GM23338 (cell line): ENCODE results near the gene CNPY4. TPM values are rescaled to one million over a fixed set of nuclear protein-coding genes. Genes with fewer than 3 reads are reported as not detected.

Experiments used
- ATAC-seq: fragments of 200-7000 bp; cut with Tn5 transposase; 3 replicates; pipeline ENCODE4 v1.9.1; 2020
- DNase-seq: peaks from one replicate; pipeline ENCODE4 v3.0.0-alpha.2; 2015; ENCODE audit warnings: low spot score
- H2AFZ ChIP-seq: fragments of 200-600 bp; sonication (generic); 2 replicates; pipeline ENCODE4 v1.8.0; 2016; ENCODE audit warnings: antibody characterized with exemption, mild to moderate bottlenecking, moderate library complexity
- H3F3A ChIP-seq: fragments of 200-600 bp; sonication (generic); replicated peaks from 2 replicates; pipeline ENCODE4 v1.8.0; 2017; ENCODE audit warnings: antibody characterized with exemption, mixed run types, low read depth
- H3K27ac ChIP-seq: fragments of 200-600 bp; sonication (generic); 2 replicates; pipeline ENCODE4 v1.6.1; 2016; ENCODE audit warnings: low read depth
- H3K27me3 ChIP-seq: fragments of 200-600 bp; sonication (generic); 2 replicates; pipeline ENCODE4 v1.8.0; 2016; ENCODE audit warnings: mild to moderate bottlenecking, mixed run types, moderate library complexity; ENCODE audit not compliant: insufficient read depth
- H3K36me3 ChIP-seq: fragments of 200-600 bp; sonication (generic); 2 replicates; pipeline ENCODE4 v1.8.0; 2016; ENCODE audit warnings: mild to moderate bottlenecking; ENCODE audit not compliant: insufficient read depth
- H3K4me1 ChIP-seq: fragments of 200-600 bp; sonication (generic); 2 replicates; pipeline ENCODE4 v1.8.0; 2016; ENCODE audit warnings: mild to moderate bottlenecking, moderate library complexity; ENCODE audit not compliant: insufficient read depth
- H3K4me2 ChIP-seq: fragments of 200-600 bp; sonication (generic); 2 replicates; pipeline ENCODE4 v1.7.1; 2017; ENCODE audit warnings: mixed run types
- H3K4me3 ChIP-seq: fragments of 200-600 bp; sonication (generic); 2 replicates; pipeline ENCODE4 v1.6.1; 2016; ENCODE audit warnings: mixed run types
- H3K79me2 ChIP-seq: fragments of 200-600 bp; sonication (generic); replicated peaks from 2 replicates; pipeline ENCODE4 v1.8.0; 2017; ENCODE audit warnings: mild to moderate bottlenecking; ENCODE audit not compliant: insufficient read depth
- H3K9me2 ChIP-seq: fragments of 200-600 bp; sonication (generic); 2 replicates; pipeline ENCODE4 v1.8.0; 2017; ENCODE audit not compliant: insufficient read depth
- H4K20me1 ChIP-seq: fragments of 200-600 bp; sonication (generic); replicated peaks from 2 replicates; pipeline ENCODE4 v1.8.0; 2017; ENCODE audit warnings: mild to moderate bottlenecking; ENCODE audit not compliant: insufficient read depth
- H3K27ac Mint-ChIP-seq: 2 replicates; pipeline ENCODE4 v1.8.0; 2020; ENCODE audit warnings: inconsistent platforms, mild to moderate bottlenecking, moderate library complexity, mixed read lengths
- H3K27me3 Mint-ChIP-seq: 3 replicates; pipeline ENCODE4 v1.8.0; 2022; ENCODE audit warnings: low read depth, mild to moderate bottlenecking, moderate library complexity, mixed read lengths, inconsistent platforms; ENCODE audit not compliant: insufficient read depth, poor library complexity
- H3K36me3 Mint-ChIP-seq: 3 replicates; pipeline ENCODE4 v1.8.0; 2021; ENCODE audit warnings: low read depth, mild to moderate bottlenecking, inconsistent platforms, moderate library complexity, mixed read lengths
- H3K4me1 Mint-ChIP-seq: 3 replicates; pipeline ENCODE4 v1.8.0; 2020; ENCODE audit warnings: mild to moderate bottlenecking, inconsistent platforms, mixed read lengths
- H3K4me3 Mint-ChIP-seq: 3 replicates; pipeline ENCODE4 v1.8.0; 2021; ENCODE audit warnings: moderate library complexity, mild to moderate bottlenecking, inconsistent platforms, mixed read lengths
- H3K9me3 Mint-ChIP-seq: 3 replicates; pipeline ENCODE4 v1.8.0; 2020; ENCODE audit warnings: moderate library complexity, mild to moderate bottlenecking, inconsistent platforms, mixed read lengths
- CREB1 ChIP-seq: fragments of 250-450 bp; sonication (Bioruptor Pico); IDR thresholded peaks from 2 replicates; pipeline ENCODE4 v1.5.0; 2020; ENCODE audit warnings: low read depth, mild to moderate bottlenecking, moderate library complexity
- EZH2phosphoT487 ChIP-seq: fragments of 200-600 bp; sonication (generic); IDR thresholded peaks from one replicate; pipeline ENCODE4 v1.8.1; 2018; ENCODE audit warnings: antibody characterized with exemption; ENCODE audit not compliant: unreplicated experiment
- JUNB ChIP-seq: IDR thresholded peaks from one replicate; pipeline ENCODE4 v1.6.1; 2016; ENCODE audit warnings: antibody characterized with exemption; ENCODE audit not compliant: unreplicated experiment
- NANOG ChIP-seq: IDR thresholded peaks from 2 replicates; pipeline ENCODE4 v1.6.1; 2016; ENCODE audit warnings: antibody characterized with exemption, borderline replicate concordance
- POLR2AphosphoS5 ChIP-seq: IDR thresholded peaks from 2 replicates; pipeline ENCODE4 v1.6.1; 2016; ENCODE audit warnings: antibody characterized with exemption, low read depth
- STAT1 ChIP-seq: IDR thresholded peaks from one replicate; pipeline ENCODE4 v1.6.1; 2016; ENCODE audit warnings: antibody characterized with exemption; ENCODE audit not compliant: unreplicated experiment
- ZNF114 ChIP-seq: fragments of 250-450 bp; sonication (Bioruptor Pico); IDR thresholded peaks from 2 replicates; pipeline ENCODE4 v1.5.0; 2020; ENCODE audit warnings: mild to moderate bottlenecking, moderate library complexity
- ZNF331 ChIP-seq: fragments of 250-450 bp; sonication (Bioruptor Pico); IDR thresholded peaks from 2 replicates; pipeline ENCODE4 v1.5.0; 2020; ENCODE audit warnings: low read depth, mild to moderate bottlenecking, moderate library complexity
- polyA plus RNA-seq: library from polyadenylated mRNA; unstranded; fragments of >200 nt; fragmentation: Nextera tagmentation; extraction: Ambion mirVana; gene quantifications from 2 replicates; pipeline ENCODE4 v1.2.1, GENCODE V29; 2016
- total RNA-seq: library from RNA; depleted of rRNA; stranded (reverse); fragments of >200 nt; shearing (Covaris generic); gene quantifications from 2 replicates; pipeline ENCODE4 v1.2.3, GENCODE V29; 2014
- TF ChIP-seq, protein P1 (sequence below), 2 experiments: fragments of 200-600 bp in 1 of 2; sonication (generic) in 1 of 2; conservative IDR thresholded peaks; 2 replicates each; pipeline versions ENCODE4 v1.5.1 to v1.6.1; 2016 to 2017; ENCODE audit warnings: antibody characterized with exemption in 2 of 2, low read depth in 2 of 2, mild to moderate bottlenecking in 2 of 2, moderate library complexity in 1 of 2
- TF ChIP-seq, protein P2 (sequence below): IDR thresholded peaks from one replicate; pipeline ENCODE4 v1.6.1; 2018; ENCODE audit warnings: antibody characterized with exemption; ENCODE audit not compliant: unreplicated experiment
- TF ChIP-seq, protein P3 (sequence below): IDR thresholded peaks from 2 replicates; pipeline ENCODE4 v1.6.1; 2016; ENCODE audit warnings: antibody characterized with exemption

Gene CNPY4
- total and polyA plus RNA-seq, 2 experiments from 2014 or later, result 10.7 to 12.0 TPM

DNA sequence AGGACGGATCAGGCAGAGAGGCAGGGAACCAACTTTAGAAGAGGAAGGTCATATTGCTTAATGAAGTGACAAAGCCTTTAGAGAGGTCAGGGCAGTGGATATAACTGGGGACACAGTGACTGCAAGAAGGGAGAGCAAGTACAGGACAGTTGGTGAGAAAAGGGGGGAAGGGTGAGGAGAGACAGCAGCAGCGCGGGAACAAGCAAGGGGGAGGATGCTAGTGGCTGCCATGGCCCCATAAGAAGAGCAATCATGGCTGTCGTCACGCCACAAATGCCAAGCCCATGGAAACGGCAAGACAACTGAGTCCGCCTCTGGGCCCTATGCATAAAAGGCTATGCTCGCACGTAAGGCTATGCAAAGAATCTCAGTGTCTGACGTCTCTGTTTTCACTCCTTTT, 47.0 kb upstream of the CNPY4 start:
- Mint-ChIP-seq H3K36me3 (peaks cover 100% of the 10 kb centered on the region), H3K4me3 (no peak overlapping the region), H3K27ac (no peak overlapping the region), H3K9me3 (peaks cover 89% of the 10 kb centered on the region), H3K4me1 (no peaks in the 10 kb centered on the region), H3K27me3 (peaks cover 28% of the 10 kb centered on the region)
- Histone ChIP-seq H3K4me3 (no peak overlapping the region), H3K27ac (no peak overlapping the region), H3K79me2 (peaks cover 33% of the 10 kb centered on the region), H3K4me1 (no peaks in the 10 kb centered on the region), H3K4me2 (no peak overlapping the region), H3F3A (peaks cover 51% of the 10 kb centered on the region), H3K27me3 (0 out of 2 replicates have a peak, but pooled peaks cover 5% of the 10 kb centered on the region), H4K20me1 (peaks cover 3% of the 10 kb centered on the region; the same call in 1 of the 2 replicates), H2AFZ (no peak overlapping the region), H3K36me3 (peaks cover 83% of the 10 kb centered on the region), H3K9me2 (no peaks in the 10 kb centered on the region)
- ATAC-seq (no peak), DNase-seq (no peak)
- no peak for TF ChIP-seq POLR2AphosphoS5
- TF ChIP-seq, protein P1, sequence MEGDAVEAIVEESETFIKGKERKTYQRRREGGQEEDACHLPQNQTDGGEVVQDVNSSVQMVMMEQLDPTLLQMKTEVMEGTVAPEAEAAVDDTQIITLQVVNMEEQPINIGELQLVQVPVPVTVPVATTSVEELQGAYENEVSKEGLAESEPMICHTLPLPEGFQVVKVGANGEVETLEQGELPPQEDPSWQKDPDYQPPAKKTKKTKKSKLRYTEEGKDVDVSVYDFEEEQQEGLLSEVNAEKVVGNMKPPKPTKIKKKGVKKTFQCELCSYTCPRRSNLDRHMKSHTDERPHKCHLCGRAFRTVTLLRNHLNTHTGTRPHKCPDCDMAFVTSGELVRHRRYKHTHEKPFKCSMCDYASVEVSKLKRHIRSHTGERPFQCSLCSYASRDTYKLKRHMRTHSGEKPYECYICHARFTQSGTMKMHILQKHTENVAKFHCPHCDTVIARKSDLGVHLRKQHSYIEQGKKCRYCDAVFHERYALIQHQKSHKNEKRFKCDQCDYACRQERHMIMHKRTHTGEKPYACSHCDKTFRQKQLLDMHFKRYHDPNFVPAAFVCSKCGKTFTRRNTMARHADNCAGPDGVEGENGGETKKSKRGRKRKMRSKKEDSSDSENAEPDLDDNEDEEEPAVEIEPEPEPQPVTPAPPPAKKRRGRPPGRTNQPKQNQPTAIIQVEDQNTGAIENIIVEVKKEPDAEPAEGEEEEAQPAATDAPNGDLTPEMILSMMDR (conservative IDR thresholded peaks at IDR 0.05; ENCODE audit: low read depth in 2 of 2), result no peak
- no peak for TF ChIP-seq STAT1
- no peak for TF ChIP-seq ZNF114 (CRISPR knock-in tag)
- TF ChIP-seq JUNB, result no peak
- no peak for TF ChIP-seq ZNF331
- TF ChIP-seq, protein P2, sequence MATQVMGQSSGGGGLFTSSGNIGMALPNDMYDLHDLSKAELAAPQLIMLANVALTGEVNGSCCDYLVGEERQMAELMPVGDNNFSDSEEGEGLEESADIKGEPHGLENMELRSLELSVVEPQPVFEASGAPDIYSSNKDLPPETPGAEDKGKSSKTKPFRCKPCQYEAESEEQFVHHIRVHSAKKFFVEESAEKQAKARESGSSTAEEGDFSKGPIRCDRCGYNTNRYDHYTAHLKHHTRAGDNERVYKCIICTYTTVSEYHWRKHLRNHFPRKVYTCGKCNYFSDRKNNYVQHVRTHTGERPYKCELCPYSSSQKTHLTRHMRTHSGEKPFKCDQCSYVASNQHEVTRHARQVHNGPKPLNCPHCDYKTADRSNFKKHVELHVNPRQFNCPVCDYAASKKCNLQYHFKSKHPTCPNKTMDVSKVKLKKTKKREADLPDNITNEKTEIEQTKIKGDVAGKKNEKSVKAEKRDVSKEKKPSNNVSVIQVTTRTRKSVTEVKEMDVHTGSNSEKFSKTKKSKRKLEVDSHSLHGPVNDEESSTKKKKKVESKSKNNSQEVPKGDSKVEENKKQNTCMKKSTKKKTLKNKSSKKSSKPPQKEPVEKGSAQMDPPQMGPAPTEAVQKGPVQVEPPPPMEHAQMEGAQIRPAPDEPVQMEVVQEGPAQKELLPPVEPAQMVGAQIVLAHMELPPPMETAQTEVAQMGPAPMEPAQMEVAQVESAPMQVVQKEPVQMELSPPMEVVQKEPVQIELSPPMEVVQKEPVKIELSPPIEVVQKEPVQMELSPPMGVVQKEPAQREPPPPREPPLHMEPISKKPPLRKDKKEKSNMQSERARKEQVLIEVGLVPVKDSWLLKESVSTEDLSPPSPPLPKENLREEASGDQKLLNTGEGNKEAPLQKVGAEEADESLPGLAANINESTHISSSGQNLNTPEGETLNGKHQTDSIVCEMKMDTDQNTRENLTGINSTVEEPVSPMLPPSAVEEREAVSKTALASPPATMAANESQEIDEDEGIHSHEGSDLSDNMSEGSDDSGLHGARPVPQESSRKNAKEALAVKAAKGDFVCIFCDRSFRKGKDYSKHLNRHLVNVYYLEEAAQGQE, result no peak

DNA sequence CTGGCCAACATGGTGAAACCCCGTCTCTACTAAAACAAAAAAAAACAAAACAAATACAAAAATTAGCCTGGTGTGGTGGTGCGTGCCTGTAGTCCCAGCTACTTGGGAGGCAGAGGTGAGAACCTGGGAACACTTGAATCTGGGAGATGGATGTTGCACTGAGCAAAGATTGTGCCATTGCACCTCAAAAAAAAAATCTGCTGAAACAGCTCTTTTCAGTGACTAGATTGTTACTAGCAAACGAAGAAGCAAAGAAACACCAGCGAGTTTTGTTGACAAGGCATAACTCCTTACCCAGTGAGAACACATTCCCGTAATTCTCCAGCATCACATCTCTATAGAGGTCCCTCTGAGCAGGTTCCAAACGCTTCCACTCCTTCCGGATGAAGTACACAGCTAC, 44.6 kb upstream of the CNPY4 start:
- no peak overlapping the region for H3K4me2 ChIP-seq
- H3K4me3 ChIP-seq, result no peak overlapping the region
- Mint-ChIP-seq H3K4me3 (no peak overlapping the region), H3K4me1 (peaks cover 3% of the 10 kb centered on the region; the same call in 1 of the 3 replicates), H3K27ac (no peak overlapping the region), H3K36me3 (peaks cover 100% of the 10 kb centered on the region), H3K9me3 (peaks cover 78% of the 10 kb centered on the region), H3K27me3 (peaks cover 23% of the 10 kb centered on the region)
- no peak for ATAC-seq
- no peaks in the 10 kb centered on the region for H3K9me2 ChIP-seq
- no peak overlapping the region for H3K27ac ChIP-seq
- peaks cover under 1% of the 10 kb centered on the region; the same call in 1 of the 2 replicates for H3K4me1 ChIP-seq
- no peak overlapping the region for H2AFZ ChIP-seq
- H3F3A ChIP-seq, result peaks cover 55% of the 10 kb centered on the region
- 0 out of 2 replicates have a peak, but pooled peaks cover 5% of the 10 kb centered on the region for H3K27me3 ChIP-seq
- H3K36me3 ChIP-seq, result peaks cover 99% of the 10 kb centered on the region
- H4K20me1 ChIP-seq, result peaks cover 16% of the 10 kb centered on the region
- peaks cover 57% of the 10 kb centered on the region for H3K79me2 ChIP-seq
- no peak for DNase-seq
- TF ChIP-seq EZH2phosphoT487, result no peak
- TF ChIP-seq ZNF114 (CRISPR knock-in tag), result no peak
- TF ChIP-seq, protein P2, result no peak
- TF ChIP-seq, protein P3, sequence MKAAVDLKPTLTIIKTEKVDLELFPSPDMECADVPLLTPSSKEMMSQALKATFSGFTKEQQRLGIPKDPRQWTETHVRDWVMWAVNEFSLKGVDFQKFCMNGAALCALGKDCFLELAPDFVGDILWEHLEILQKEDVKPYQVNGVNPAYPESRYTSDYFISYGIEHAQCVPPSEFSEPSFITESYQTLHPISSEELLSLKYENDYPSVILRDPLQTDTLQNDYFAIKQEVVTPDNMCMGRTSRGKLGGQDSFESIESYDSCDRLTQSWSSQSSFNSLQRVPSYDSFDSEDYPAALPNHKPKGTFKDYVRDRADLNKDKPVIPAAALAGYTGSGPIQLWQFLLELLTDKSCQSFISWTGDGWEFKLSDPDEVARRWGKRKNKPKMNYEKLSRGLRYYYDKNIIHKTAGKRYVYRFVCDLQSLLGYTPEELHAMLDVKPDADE, result no peak
- TF ChIP-seq CREB1 (CRISPR knock-in tag), result no peak
- TF ChIP-seq NANOG, result no peak
- TF ChIP-seq STAT1, result no peak
